GM12874 (cell line): ENCODE measurements around the gene SETDB1.

Experiments used
- TF ChIP-seq, protein P1 (sequence below): IDR thresholded peaks from 2 replicates; pipeline ENCODE4 v1.5.1; 2011; ENCODE audit warnings: low read depth, mild to moderate bottlenecking, control low read depth, low read length, moderate library complexity; ENCODE audit not compliant: insufficient read depth

SETDB1 gene

DNA sequence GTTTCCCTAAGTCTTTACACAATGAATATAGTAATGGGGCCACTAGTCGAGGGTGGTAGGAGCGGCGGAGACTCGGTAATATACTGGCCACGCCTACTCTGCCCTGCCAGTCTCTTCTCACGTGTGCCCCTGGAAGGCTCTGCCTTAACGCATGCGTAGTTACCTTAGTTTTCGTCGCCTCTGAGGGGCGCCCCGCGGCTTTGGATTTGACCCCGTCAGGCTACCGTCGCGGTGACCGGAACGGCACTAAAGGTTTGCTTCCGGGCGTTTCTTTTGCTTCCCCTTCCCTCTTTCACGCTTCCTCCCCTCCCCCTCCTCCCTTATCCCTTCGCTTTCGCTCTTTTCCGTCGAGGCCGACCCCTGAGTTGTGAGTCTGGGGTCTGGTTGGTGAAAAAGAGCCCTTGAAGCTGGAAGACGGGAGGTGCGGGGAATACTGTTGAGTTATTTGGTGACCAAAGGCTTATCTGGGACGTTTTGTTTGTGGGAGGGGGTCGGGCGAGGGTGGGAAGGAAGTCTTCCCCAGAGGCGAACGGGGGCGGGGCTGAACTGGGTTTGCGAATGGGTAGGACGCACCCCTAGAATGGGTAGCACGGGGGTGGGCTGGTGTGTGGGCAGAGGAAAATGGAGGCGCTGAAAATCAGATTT is at the start of gene SETDB1:
SETDB1 (plus strand) TSS at position 267 of the 645 bp plus-strand sequence. CDS start 1,352 bp downstream, outside the sequence.
- TF ChIP-seq, protein P1, sequence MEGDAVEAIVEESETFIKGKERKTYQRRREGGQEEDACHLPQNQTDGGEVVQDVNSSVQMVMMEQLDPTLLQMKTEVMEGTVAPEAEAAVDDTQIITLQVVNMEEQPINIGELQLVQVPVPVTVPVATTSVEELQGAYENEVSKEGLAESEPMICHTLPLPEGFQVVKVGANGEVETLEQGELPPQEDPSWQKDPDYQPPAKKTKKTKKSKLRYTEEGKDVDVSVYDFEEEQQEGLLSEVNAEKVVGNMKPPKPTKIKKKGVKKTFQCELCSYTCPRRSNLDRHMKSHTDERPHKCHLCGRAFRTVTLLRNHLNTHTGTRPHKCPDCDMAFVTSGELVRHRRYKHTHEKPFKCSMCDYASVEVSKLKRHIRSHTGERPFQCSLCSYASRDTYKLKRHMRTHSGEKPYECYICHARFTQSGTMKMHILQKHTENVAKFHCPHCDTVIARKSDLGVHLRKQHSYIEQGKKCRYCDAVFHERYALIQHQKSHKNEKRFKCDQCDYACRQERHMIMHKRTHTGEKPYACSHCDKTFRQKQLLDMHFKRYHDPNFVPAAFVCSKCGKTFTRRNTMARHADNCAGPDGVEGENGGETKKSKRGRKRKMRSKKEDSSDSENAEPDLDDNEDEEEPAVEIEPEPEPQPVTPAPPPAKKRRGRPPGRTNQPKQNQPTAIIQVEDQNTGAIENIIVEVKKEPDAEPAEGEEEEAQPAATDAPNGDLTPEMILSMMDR, result no peak

DNA sequence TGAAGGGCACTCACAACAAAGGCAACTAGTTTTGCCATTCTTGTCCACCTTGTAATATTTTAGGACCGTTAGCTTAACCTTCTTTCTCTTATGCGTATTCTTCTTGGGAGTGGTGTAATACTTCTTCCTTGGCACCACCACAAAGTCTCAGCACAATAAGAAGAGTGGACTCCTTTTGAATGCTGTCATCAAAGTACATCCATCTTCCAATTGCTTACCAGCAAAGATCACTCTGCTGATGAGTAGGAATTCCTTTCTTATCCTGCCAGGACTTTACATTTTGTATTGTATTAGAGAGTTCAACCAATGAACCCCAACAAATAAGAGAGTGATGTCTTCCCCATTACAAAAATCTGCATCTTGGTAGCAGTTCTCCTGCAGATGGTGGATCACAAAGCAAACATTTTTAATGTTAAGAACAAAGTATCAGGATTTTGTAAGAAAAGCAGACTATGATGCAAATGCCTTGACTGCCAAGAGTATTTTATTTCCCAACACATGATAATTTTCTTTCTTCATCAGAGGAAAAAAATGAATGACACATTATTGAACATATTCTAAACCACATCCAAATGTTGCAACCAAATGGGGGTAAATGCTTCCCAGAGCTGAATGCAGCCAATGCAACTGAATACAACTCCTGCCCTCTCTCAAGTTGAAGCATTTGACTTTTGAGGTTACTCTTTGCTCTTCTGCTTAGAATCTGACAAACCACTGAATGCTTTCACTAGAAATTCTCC is 44.7 kb upstream of the SETDB1 start:
- TF ChIP-seq, protein P1, result no peak

DNA sequence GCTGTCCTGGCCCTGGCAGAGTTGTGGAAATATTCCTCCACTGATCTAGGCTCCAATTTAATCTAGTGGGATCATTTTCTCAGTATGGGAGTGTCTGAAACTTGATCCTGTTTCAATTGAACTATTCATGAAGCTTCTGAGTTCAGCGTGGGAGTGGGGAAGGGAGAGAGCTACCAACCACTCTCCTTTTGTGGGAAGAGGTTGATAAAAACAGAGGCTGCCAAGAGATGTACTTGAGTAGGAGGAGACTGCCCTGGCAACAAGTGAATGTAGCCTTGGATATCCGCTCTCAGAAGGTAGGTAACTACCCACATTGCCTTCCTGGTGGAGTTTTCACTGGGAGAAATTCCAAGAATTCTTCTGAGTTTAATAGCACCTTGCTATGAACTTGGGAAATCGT is 39.1 kb upstream of the SETDB1 start, which contains the start of gene CTXND2:
CTXND2 (plus strand) TSS at position 119 of the 400 bp plus-strand sequence. CDS start 25,179 bp downstream, outside the sequence.
- TF ChIP-seq, protein P1, result no peak

DNA sequence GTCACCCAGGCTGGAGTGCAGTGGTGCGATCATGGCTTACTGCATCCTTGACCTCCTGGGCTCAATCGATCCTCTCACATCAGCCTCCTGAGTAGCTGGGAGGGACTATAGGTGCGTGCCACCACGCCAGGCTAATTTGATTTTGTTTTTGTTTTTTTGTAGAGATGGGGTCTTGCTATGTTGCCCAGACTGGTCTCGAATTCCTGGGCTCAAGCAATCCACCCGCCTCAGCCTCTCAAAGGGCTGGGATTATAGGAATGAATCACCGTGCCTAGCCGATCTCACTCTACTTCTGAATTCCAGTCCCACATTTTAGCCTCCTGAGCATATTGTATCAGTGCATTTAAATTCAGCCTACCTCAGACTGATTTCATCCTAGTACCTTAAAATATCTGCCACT is 37.4 kb upstream of the SETDB1 start:
- TF ChIP-seq, protein P1, result no peak

DNA sequence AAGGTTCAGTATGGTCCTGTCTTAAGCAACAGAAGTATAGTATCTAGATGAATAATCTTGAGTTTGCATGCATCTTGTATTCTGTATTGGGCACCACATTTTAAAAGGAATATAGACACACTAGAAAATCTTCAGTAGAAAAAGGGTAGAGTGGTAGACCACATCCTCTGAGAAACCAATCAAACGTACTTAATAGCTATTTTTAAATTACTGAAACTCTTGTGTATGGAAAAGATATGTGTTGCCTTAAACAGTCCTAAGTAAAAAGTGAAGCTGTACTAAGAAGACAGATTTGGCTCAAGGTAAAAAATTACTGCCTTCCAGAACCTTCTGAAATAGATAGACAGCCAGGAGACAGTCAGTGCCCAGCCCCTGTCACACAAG is 36.1 kb upstream of the SETDB1 start:
- TF ChIP-seq, protein P1, result no peak

DNA sequence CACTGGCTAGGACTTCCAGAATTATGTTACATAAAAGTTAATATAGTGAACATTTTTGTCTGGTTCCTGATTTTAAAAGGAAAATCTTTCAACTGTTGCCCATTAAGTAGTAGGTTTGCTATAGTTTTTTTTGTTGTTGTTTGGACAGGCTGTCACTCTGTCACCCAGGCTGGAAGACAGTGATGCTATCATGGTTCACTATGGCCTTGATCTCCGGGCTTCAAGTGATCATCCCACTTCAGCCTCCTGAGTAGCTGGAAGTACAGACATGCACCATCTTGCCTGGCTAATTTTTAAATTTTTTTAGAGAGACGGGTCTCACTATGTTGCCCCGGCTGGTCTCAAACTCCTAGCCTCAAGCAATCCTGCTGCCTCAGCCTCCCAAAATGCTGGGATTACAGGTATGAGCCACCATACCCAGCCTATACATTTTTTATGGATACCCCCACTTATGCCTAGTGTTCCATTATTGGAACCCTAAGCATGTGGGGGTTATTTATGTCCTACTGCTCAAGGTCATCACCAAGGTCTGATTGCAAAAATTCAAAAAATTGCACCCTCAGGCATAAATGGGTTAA is 32.7 kb upstream of the SETDB1 start:
- TF ChIP-seq, protein P1, result no peak

DNA sequence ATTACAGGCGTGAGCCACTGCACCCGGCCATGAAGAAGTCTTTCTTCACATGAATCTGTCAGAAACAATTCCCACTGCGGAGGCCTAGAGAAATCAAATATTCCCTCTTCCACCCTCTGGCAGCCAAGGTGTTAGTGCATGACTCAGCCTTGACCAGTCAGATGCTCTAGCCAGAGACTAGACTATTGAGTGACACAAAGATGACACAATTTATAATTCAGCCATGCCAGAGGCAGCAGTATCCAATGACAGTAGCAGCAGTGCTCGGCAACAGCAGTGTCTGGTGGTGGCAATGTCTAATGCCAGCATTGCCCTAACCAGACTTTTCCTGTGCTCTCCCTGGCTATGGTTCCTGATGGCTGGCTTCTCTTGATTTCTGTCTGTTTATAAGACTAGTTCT is 30.5 kb upstream of the SETDB1 start:
- TF ChIP-seq, protein P1, result no peak
